Type B pancreatic cell (in vitro differentiated cells): Measurements from ENCODE around the gene SERPINE2. TPM values are rescaled to one million over a fixed set of nuclear protein-coding genes. Genes with fewer than 3 reads are reported as not detected.

Experiments
- total RNA-seq: library from RNA; stranded (reverse); gene quantifications from 2 replicates; pipeline ENCODE4 v1.2.1, GENCODE V29; 2021; ENCODE audit warnings: low replicate concordance

Gene SERPINE2
- total RNA-seq, 1 donor from 2014 or later: 37.4 TPM

Other genes with a start within 250 kb of the SERPINE2 start
- gene AP1S3, start 201.7 kb downstream of the SERPINE2 start, total RNA-seq: 7.8 and 16.1 TPM in 2 replicates
- gene WDFY1, start 94.0 kb downstream of the SERPINE2 start, total RNA-seq: 38.2 and 45.5 TPM in 2 replicates
- 27.4 and 29.2 TPM in 2 replicates for gene MRPL44, start 81.8 kb downstream of the SERPINE2 start, total RNA-seq